K562 (cell line): ENCODE measurements around the gene RAB6B. TPM values are rescaled to one million over a fixed set of nuclear protein-coding genes. Genes with fewer than 3 reads are reported as not detected.

Experiments used
- ATAC-seq: fragments of 200-7000 bp; cut with Tn5 transposase; 3 replicates; pipeline ENCODE4 v1.9.1; 2020; ENCODE audit warnings: moderate library complexity
- BruUV-seq: library from RNA; stranded (reverse); fragments of 400-500 nt; replicated peaks from 2 replicates; lab custom pipeline; 2021; lab: Mats Ljungman, UMichigan
- CTCF ChIA-PET: fragments of 300-600 bp; formaldehyde crosslinking; extraction: SDS; loops from one replicate; lab custom pipeline; 2021; ENCODE audit warnings: low intra/inter-chr PET ratio; lab: Yijun Ruan, JAX
- POLR2A ChIA-PET: fragments of 300-600, 350-650 bp; sonication (Branson Sonifier 250); formaldehyde crosslinking; extraction: SDS; loops from one replicate; lab custom pipeline; 2021; ENCODE audit warnings: antibody characterized with exemption, inconsistent platforms; lab: Yijun Ruan, JAX
- DNase-seq, 4 experiments: peaks; one replicate each; pipeline versions ENCODE4 v3.0.0 to v3.0.0-alpha.2; 2011 to 2018; ENCODE audit warnings: low spot score in 3 of 4, mixed read lengths in 3 of 4; ENCODE audit errors: extremely low read depth in 1 of 4
- FAIRE-seq: peaks from 2 replicates; lab custom pipeline; 2011; peaks lifted over from hg19 to GRCh38; lab: Jason Lieb, UNC
- H2AFZ ChIP-seq: 2 replicates; pipeline ENCODE4 v1.6.0; 2011; ENCODE audit warnings: low read depth, low read length, control low read depth, inconsistent platforms
- H3K27ac ChIP-seq: fragments of 200-600 bp; 3 replicates; pipeline ENCODE4 v1.8.0; 2011; ENCODE audit warnings: low read depth, mild to moderate bottlenecking, control low read depth, inconsistent platforms, low read length, moderate library complexity, mixed read lengths; ENCODE audit errors: extremely low read depth
- H3K27me3 ChIP-seq, 2 experiments: fragments of 300-600 bp in 1 of 2; 2 replicates in 1 of 2; 3 replicates in 1 of 2; pipeline versions ENCODE4 v1.6.0 to v1.8.0; 2011; ENCODE audit warnings: inconsistent platforms in 2 of 2, low read length in 2 of 2, mild to moderate bottlenecking in 1 of 2, mixed read lengths in 1 of 2, moderate library complexity in 1 of 2; ENCODE audit not compliant: control insufficient read depth in 2 of 2, insufficient read depth in 2 of 2
- H3K36me3 ChIP-seq: fragments of 300-600 bp; 3 replicates; pipeline ENCODE4 v1.8.0; 2011; ENCODE audit warnings: mild to moderate bottlenecking, low read length, inconsistent platforms; ENCODE audit not compliant: control insufficient read depth, insufficient read depth
- H3K4me1 ChIP-seq, 2 experiments: fragments of 200-600 bp in 1 of 2; replicated peaks in 1 of 2; 2 replicates in 1 of 2; 3 replicates in 1 of 2; pipeline versions ENCODE4 v1.5.1 to v1.8.0; 2011; ENCODE audit warnings: inconsistent platforms in 2 of 2, low read length in 2 of 2, mild to moderate bottlenecking in 1 of 2, mixed read lengths in 1 of 2, moderate library complexity in 1 of 2; ENCODE audit not compliant: control insufficient read depth in 2 of 2, insufficient read depth in 2 of 2
- H3K4me2 ChIP-seq: 2 replicates; pipeline ENCODE4 v1.6.1; 2011; ENCODE audit warnings: low read length, control low read depth, inconsistent platforms, mixed read lengths; ENCODE audit not compliant: insufficient read depth
- H3K4me3 ChIP-seq: fragments of 200-600 bp; sonication (generic), shearing (Covaris generic); 2 replicates; pipeline ENCODE4 v1.5.1; 2016; ENCODE audit warnings: control low read depth, inconsistent platforms
- H3K79me2 ChIP-seq: fragments of 200-600 bp; 3 replicates; pipeline ENCODE4 v1.8.0; 2011; ENCODE audit warnings: low read length, inconsistent platforms; ENCODE audit not compliant: control insufficient read depth, insufficient read depth
- H3K9ac ChIP-seq, 2 experiments: 2 replicates each; pipeline versions ENCODE4 v1.6.0 to v1.6.1; 2011; ENCODE audit warnings: low read depth in 2 of 2, low read length in 2 of 2, control low read depth in 1 of 2, inconsistent platforms in 1 of 2, mild to moderate bottlenecking in 1 of 2, mixed read lengths in 1 of 2; ENCODE audit not compliant: insufficient read depth in 1 of 2
- H3K9me1 ChIP-seq: one replicate; pipeline ENCODE4 v1.6.0; 2011; ENCODE audit warnings: inconsistent platforms, mild to moderate bottlenecking, low read length, moderate library complexity; ENCODE audit not compliant: control insufficient read depth, insufficient read depth
- H3K9me3 ChIP-seq: replicated peaks from 2 replicates; pipeline ENCODE4 v1.5.1; 2011; ENCODE audit warnings: low read depth, low read length, inconsistent platforms; ENCODE audit not compliant: control insufficient read depth, insufficient read depth
- H4K20me1 ChIP-seq: replicated peaks from 2 replicates; pipeline ENCODE4 v1.6.1; 2011; ENCODE audit warnings: low read length, inconsistent platforms, mixed read lengths; ENCODE audit not compliant: control insufficient read depth, insufficient read depth
- BRD4 ChIP-seq: fragments of 200-600 bp; sonication (generic); IDR thresholded peaks from 2 replicates; pipeline ENCODE4 v1.6.1; 2017; ENCODE audit warnings: inconsistent platforms
- CHD2 ChIP-seq: IDR thresholded peaks from 2 replicates; pipeline ENCODE4 v1.6.1; 2011; ENCODE audit warnings: low read depth, low read length
- CLOCK ChIP-seq: fragments of 250-450 bp; sonication (Bioruptor Pico); IDR thresholded peaks from 2 replicates; pipeline ENCODE4 v1.4.0; 2020; ENCODE audit warnings: mild to moderate bottlenecking, moderate library complexity, borderline replicate concordance
- NONO ChIP-seq, 2 experiments: fragments of 200-400 bp in 1 of 2; fragments of 450-650 bp in 1 of 2; formaldehyde crosslinking in 1 of 2; IDR thresholded peaks; 2 replicates each; pipeline ENCODE4 v1.6.1; 2017; ENCODE audit warnings: low read depth in 2 of 2, mild to moderate bottlenecking in 2 of 2, moderate library complexity in 2 of 2, low read length in 1 of 2
- POU5F1 ChIP-seq: fragments of 150-350 bp; IDR thresholded peaks from 2 replicates; pipeline ENCODE4 v1.6.1; 2014; ENCODE audit warnings: borderline replicate concordance, low read length, low read depth, mild to moderate bottlenecking; ENCODE audit not compliant: partially characterized antibody
- PYGO2 ChIP-seq: fragments of 450-650 bp; IDR thresholded peaks from 2 replicates; pipeline ENCODE4 v1.6.1; 2016; ENCODE audit warnings: mild to moderate bottlenecking, missing genetic modification characterization, moderate library complexity, missing compliant biosample characterization
- RBFOX2 ChIP-seq: fragments of 200-400 bp; formaldehyde crosslinking; IDR thresholded peaks from 2 replicates; pipeline ENCODE4 v1.6.1; 2017; ENCODE audit warnings: low read depth, mild to moderate bottlenecking, low read length, moderate library complexity
- SMAD2 ChIP-seq: fragments of 150-350 bp; IDR thresholded peaks from 2 replicates; pipeline ENCODE4 v1.6.1; 2014; ENCODE audit warnings: low read depth, mild to moderate bottlenecking, low read length
- TARDBP ChIP-seq: fragments of 450-650 bp; IDR thresholded peaks from 2 replicates; pipeline ENCODE4 v1.6.1; 2016
- TBL1XR1 ChIP-seq, 2 experiments: IDR thresholded peaks; 2 replicates each; pipeline ENCODE4 v1.6.1; 2012; ENCODE audit warnings: improper control_type of control experiment in 2 of 2, low read length in 2 of 2, mild to moderate bottlenecking in 1 of 2
- WGBS: fragments of 100-300 bp; shearing (Covaris generic); methylation state at CpG from one replicate; pipeline ENCODE4 v1.1.6; 2016; ENCODE audit warnings: low coverage, mixed read lengths; ENCODE audit not compliant: insufficient coverage; ENCODE audit errors: missing lambda C conversion rate; 5-methylcytosine and 5-hydroxymethylcytosine counted together
- in situ Hi-C: fragments of 300-500 bp; cut with MboI; formaldehyde crosslinking; loops from 4 replicates; pipeline ENCODE4 v1.15.0; 2018; ENCODE audit warnings: inconsistent platforms, mixed read lengths
- intact Hi-C: fragments of 100-400 bp; cut with micrococcal nuclease; formaldehyde crosslinking; loops from 2 replicates; pipeline ENCODE4 v1.14.2; 2022
- polyA plus RNA-seq, 8 experiments: library from polyadenylated mRNA; depleted of rRNA in 4 of 8; stranded (reverse) in 5 of 8; unstranded in 3 of 8; fragments of >200 nt; fragmentation: Nextera tagmentation in 2 of 8; fragmentation: Illumina TruSeq in 1 of 8; extraction: Ambion mirVana in 2 of 8; extraction: Trizol in 1 of 8; gene quantifications; 2 replicates each; pipeline versions ENCODE4 v1.2.1 to v1.2.3, GENCODE V29; 2011 to 2014; ENCODE audit warnings: inconsistent platforms in 1 of 8, missing spikeins in 1 of 8
- total RNA-seq, 7 experiments: library from RNA; depleted of rRNA in 6 of 7; stranded (reverse); fragments of >200 nt in 6 of 7; fragmentation: Illumina TruSeq in 2 of 7; extraction: Trizol in 2 of 7; gene quantifications; 2 replicates each; pipeline versions ENCODE4 v1.2.1 to v1.2.3, GENCODE V29; 2011 to 2021; ENCODE audit warnings: low replicate concordance in 1 of 7

Gene RAB6B
- total and polyA plus RNA-seq, 9 of the 15 experiments (the other 6 are each of a cell fraction or from before 2014, with no cell fraction given) = 0.60 to 18.1 (median 1.5) TPM

- peak overlapping the region; percentile 77 for H3K4me2 ChIP-seq
- H3K79me2 ChIP-seq = peaks cover 18% of the 10 kb centered on the region
- H3K27me3 ChIP-seq = 0 out of 5 replicates have a peak, but pooled peaks cover 0 to 6% of the 10 kb centered on the region in 2 experiments
- H3K4me3 ChIP-seq = peak overlapping the region; percentile 51
- DNase-seq = peak in 1 of 4 experiments; percentile 28
- no peak for TF ChIP-seq BRD4
- no peak for TF ChIP-seq TARDBP
- no peak for TF ChIP-seq PYGO2 (tag)
- TF ChIP-seq NONO (IDR thresholded peaks at IDR 0.05; ENCODE audit: low read depth in 2 of 2, low read length in 1 of 2) = no peak
- peak; percentile 42; the same call in 1 of the 2 replicates for TF ChIP-seq CHD2
- TF ChIP-seq CLOCK (CRISPR knock-in tag) = no peak
- no peak for TF ChIP-seq SMAD2
- TF ChIP-seq TBL1XR1 (IDR thresholded peaks at IDR 0.05; ENCODE audit: low read length in 2 of 2) = no peak
- peak; percentile 1; the same call in 1 of the 2 replicates for TF ChIP-seq RBFOX2
- TF ChIP-seq POU5F1 = no peak
- TF ChIP-seq, all 486 proteins: peak for 2
- ATAC-seq = peak; percentile 3; the same call in 1 of the 3 replicates
- in situ Hi-C loops (no loop called here), intact Hi-C loops (no loop called here)
- Histone ChIP-seq H3K9ac (peak overlapping the region; percentile 57 to 88; a peak in 3 of 4 replicates), H2AFZ (peak overlapping the region; percentile 86), H3K36me3 (no peaks in the 10 kb centered on the region), H3K4me1 (peaks cover 28 to 41% of the 10 kb centered on the region in 2 experiments; a peak in 4 of 5 replicates), H3K9me1 (no peaks in the 10 kb centered on the region), H3K9me3 (no peaks in the 10 kb centered on the region), H3K27ac (0 out of 3 replicates have a peak overlapping the region, but pooled peaks have one; percentile 44), H4K20me1 (no peaks in the 10 kb centered on the region)
- BruUV-seq = no TSS peak
- WGBS = 75% methylated on average over 8 of the region's 37 CpGs
- ChIA-PET POLR2A (interaction anchor here (0.6 to 0.7 kb wide), 2 partner anchors 14 to 156 kb away, joined by 3 read pairs; no protein-coding TSS in a partner anchor), CTCF (interaction anchor here (0.5 kb wide), 1 partner anchor 14 kb away, joined by 3 read pairs; no protein-coding TSS in a partner anchor)
- no peak for FAIRE-seq
These were observed 500 bp upstream of the RAB6B start for GRCh38 chr3:133896002-133896761.
